OCI-LY1 (cell line): ENCODE measurements around the gene RAP1B.

Experiments used
- H2AFZ ChIP-seq: fragments of 200-600 bp; sonication (generic), shearing (Covaris generic); 2 replicates; pipeline ENCODE4 v1.6.0; 2014; ENCODE audit warnings: antibody characterized with exemption, mild to moderate bottlenecking, low read length
- H3F3A ChIP-seq: fragments of 200-600 bp; sonication (generic), shearing (Covaris generic); 2 replicates; pipeline ENCODE4 v1.6.0; 2014; ENCODE audit warnings: mild to moderate bottlenecking, antibody characterized with exemption, low read length, moderate library complexity; ENCODE audit not compliant: insufficient read depth
- H3K27ac ChIP-seq: fragments of 200-600 bp; sonication (generic); 2 replicates; pipeline ENCODE4 v1.5.1; 2014; ENCODE audit warnings: low read length, mixed run types, mild to moderate bottlenecking, low read depth; ENCODE audit not compliant: poor library complexity, severe bottlenecking
- H3K27me3 ChIP-seq: fragments of 200-600 bp; sonication (generic); 2 replicates; pipeline ENCODE4 v1.6.0; 2014; ENCODE audit warnings: antibody characterized with exemption, mild to moderate bottlenecking, low read length, moderate library complexity; ENCODE audit not compliant: insufficient read depth
- H3K36me3 ChIP-seq: fragments of 200-600 bp; sonication (generic); 2 replicates; pipeline ENCODE4 v1.6.1; 2014; ENCODE audit warnings: mild to moderate bottlenecking, antibody characterized with exemption, low read length, moderate library complexity, mixed read lengths; ENCODE audit not compliant: insufficient read depth
- H3K4me1 ChIP-seq: fragments of 200-600 bp; sonication (generic); 2 replicates; pipeline ENCODE4 v1.5.1; 2014; ENCODE audit warnings: mild to moderate bottlenecking, low read length, moderate library complexity; ENCODE audit not compliant: insufficient read depth, severe bottlenecking
- H3K4me2 ChIP-seq: fragments of 200-600 bp; sonication (generic), shearing (Covaris generic); 2 replicates; pipeline ENCODE4 v1.6.1; 2014; ENCODE audit warnings: low read length
- H3K4me3 ChIP-seq: fragments of 200-600 bp; sonication (generic); 2 replicates; pipeline ENCODE4 v1.5.1; 2014; ENCODE audit warnings: low read length, low read depth, mild to moderate bottlenecking, mixed read lengths; ENCODE audit not compliant: poor library complexity, severe bottlenecking
- H3K79me2 ChIP-seq: fragments of 200-600 bp; shearing (Covaris generic); 2 replicates; pipeline ENCODE4 v1.6.1; 2016; ENCODE audit warnings: mixed run types, low read length, mixed read lengths; ENCODE audit not compliant: insufficient read depth
- H3K9ac ChIP-seq: fragments of 200-600 bp; sonication (generic), shearing (Covaris generic); 2 replicates; pipeline ENCODE4 v1.6.1; 2014; ENCODE audit warnings: mild to moderate bottlenecking, low read length, mixed read lengths
- H3K9me2 ChIP-seq: fragments of 200-600 bp; sonication (generic), shearing (Covaris generic); 2 replicates; pipeline ENCODE4 v1.6.1; 2014; ENCODE audit warnings: low read depth, mild to moderate bottlenecking, low read length, mixed read lengths
- H3K9me3 ChIP-seq: fragments of 200-600 bp; shearing (Covaris generic); 2 replicates; pipeline ENCODE4 v1.6.1; 2014; ENCODE audit warnings: low read length, mixed read lengths
- H4K20me1 ChIP-seq: fragments of 200-600 bp; sonication (generic), shearing (Covaris generic); 2 replicates; pipeline ENCODE4 v1.6.0; 2016; ENCODE audit warnings: mild to moderate bottlenecking, low read length; ENCODE audit not compliant: insufficient read depth
- EZH2 ChIP-seq: fragments of 200-600 bp; sonication (generic), shearing (Covaris generic); IDR thresholded peaks from 2 replicates; pipeline ENCODE4 v1.8.0; 2017; ENCODE audit warnings: borderline replicate concordance, mixed run types, mild to moderate bottlenecking, antibody characterized with exemption, low read length, moderate library complexity, mixed read lengths
- TF ChIP-seq, protein P1 (sequence below): fragments of 200-600 bp; sonication (generic), shearing (Covaris generic); IDR thresholded peaks from 2 replicates; pipeline ENCODE4 v1.5.1; 2017; ENCODE audit warnings: mild to moderate bottlenecking, antibody characterized with exemption, low read length, moderate library complexity, mixed read lengths

The RAP1B gene

DNA sequence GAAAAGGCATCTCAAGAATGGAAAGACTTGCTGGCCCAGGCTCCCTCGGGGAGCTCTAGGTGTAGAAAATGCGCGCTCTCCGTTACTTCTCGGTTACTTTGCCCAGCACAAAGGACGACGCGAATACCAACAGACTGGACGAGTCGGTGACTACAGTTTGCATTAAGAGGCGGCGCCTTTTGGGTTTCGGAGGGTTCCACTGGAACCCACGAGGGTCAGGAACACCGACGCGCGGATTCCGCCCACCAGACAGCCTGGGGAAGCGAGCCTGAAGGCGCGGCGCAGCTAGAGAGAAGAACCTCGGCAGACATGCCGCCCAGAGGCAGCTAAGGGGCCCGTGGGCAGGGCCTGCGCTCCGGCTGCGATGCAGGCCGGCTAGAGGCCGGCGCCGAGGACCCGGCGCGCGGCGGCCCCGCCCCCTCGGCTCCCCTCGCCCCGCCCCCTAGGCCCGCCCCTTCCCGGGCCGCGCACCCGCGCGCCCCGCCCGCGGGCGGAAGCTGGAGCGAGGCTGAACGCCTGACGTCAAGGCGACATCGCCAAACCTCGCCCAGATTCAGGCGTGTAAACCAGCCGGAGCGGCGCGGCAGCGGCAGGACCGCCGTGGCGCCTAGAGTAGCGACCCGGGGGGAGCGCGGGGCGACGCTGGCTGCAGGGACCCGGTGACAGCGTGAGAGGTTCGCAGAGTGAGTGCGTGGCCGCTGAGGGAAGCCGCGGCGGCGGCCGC, at the start of gene RAP1B:
Gene RAP1B (plus strand): TSS at position 530 of the 724 bp plus-strand sequence. CDS start 37,826 bp downstream, outside the sequence.
- H3K4me3 ChIP-seq = peak within 1 kb of the TSS; percentile 83
- no peak for TF ChIP-seq EZH2
- TF ChIP-seq, protein P1, sequence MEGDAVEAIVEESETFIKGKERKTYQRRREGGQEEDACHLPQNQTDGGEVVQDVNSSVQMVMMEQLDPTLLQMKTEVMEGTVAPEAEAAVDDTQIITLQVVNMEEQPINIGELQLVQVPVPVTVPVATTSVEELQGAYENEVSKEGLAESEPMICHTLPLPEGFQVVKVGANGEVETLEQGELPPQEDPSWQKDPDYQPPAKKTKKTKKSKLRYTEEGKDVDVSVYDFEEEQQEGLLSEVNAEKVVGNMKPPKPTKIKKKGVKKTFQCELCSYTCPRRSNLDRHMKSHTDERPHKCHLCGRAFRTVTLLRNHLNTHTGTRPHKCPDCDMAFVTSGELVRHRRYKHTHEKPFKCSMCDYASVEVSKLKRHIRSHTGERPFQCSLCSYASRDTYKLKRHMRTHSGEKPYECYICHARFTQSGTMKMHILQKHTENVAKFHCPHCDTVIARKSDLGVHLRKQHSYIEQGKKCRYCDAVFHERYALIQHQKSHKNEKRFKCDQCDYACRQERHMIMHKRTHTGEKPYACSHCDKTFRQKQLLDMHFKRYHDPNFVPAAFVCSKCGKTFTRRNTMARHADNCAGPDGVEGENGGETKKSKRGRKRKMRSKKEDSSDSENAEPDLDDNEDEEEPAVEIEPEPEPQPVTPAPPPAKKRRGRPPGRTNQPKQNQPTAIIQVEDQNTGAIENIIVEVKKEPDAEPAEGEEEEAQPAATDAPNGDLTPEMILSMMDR = no peak
- H3K4me1 ChIP-seq = peaks cover 42% of the 10 kb centered on the region
- no peaks in the 10 kb centered on the region for H3K9me2 ChIP-seq
- H3K36me3 ChIP-seq = peaks cover 5% of the 10 kb centered on the region; the same call in 1 of the 2 replicates
- peak within 1 kb of the TSS; percentile 93 for H3K4me2 ChIP-seq
- H4K20me1 ChIP-seq = no peaks in the 10 kb centered on the region
- H2AFZ ChIP-seq = peak within 1 kb of the TSS; percentile 52
- H3K9me3 ChIP-seq = no peaks in the 10 kb centered on the region
- no peaks in the 10 kb centered on the region for H3K27me3 ChIP-seq
- H3K27ac ChIP-seq = peak within 1 kb of the TSS; percentile 84
- no peaks in the 10 kb centered on the region for H3F3A ChIP-seq
- H3K79me2 ChIP-seq = peaks cover 43% of the 10 kb centered on the region
- H3K9ac ChIP-seq = peak within 1 kb of the TSS; percentile 91

DNA sequence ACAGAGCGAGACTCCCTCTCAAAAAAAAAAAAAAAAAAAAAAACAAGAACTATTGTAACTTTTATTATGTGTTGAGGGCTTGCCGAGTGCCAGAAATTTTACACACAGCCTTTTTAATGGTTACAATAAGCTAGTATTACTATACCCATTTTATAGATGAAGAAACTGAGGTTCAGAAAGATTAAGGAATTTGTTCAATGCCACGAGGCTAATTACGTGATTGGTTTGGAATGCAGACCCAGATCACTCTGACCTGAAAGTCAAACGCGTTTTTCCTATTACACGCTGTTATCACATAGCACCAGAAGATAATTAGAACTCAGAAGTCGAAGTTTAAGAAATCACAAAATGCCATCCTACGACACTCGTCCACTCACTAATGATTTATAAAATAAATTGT, 48.9 kb upstream of the RAP1B start:
- Histone ChIP-seq H3K9ac (no peak overlapping the region), H3K27ac (no peak overlapping the region), H3K9me2 (no peaks in the 10 kb centered on the region), H3K4me1 (no peaks in the 10 kb centered on the region), H3K4me3 (no peak overlapping the region), H3K4me2 (no peak overlapping the region), H2AFZ (no peak overlapping the region), H3K79me2 (no peaks in the 10 kb centered on the region), H3F3A (no peaks in the 10 kb centered on the region), H3K36me3 (no peaks in the 10 kb centered on the region), H4K20me1 (no peaks in the 10 kb centered on the region), H3K27me3 (no peaks in the 10 kb centered on the region), H3K9me3 (no peaks in the 10 kb centered on the region)
- TF ChIP-seq EZH2 = no peak
- TF ChIP-seq, protein P1 = no peak

GRCh38 chr12:68564166-68564565, 46.5 kb upstream of the RAP1B start:
- H3K9ac ChIP-seq = no peak overlapping the region
- no peak overlapping the region for H3K4me3 ChIP-seq
- no peaks in the 10 kb centered on the region for H3K36me3 ChIP-seq
- H4K20me1 ChIP-seq = no peaks in the 10 kb centered on the region
- H2AFZ ChIP-seq = no peak overlapping the region
- no peaks in the 10 kb centered on the region for H3K4me1 ChIP-seq
- H3K9me3 ChIP-seq = no peaks in the 10 kb centered on the region
- H3K4me2 ChIP-seq = no peak overlapping the region
- H3K27me3 ChIP-seq = no peaks in the 10 kb centered on the region
- no peaks in the 10 kb centered on the region for H3K79me2 ChIP-seq
- H3K27ac ChIP-seq = no peak overlapping the region
- no peaks in the 10 kb centered on the region for H3F3A ChIP-seq
- no peaks in the 10 kb centered on the region for H3K9me2 ChIP-seq
- no peak for TF ChIP-seq EZH2
- TF ChIP-seq, protein P1 = no peak
